Measurements from ENCODE around the gene UST.

Gene UST

DNA sequence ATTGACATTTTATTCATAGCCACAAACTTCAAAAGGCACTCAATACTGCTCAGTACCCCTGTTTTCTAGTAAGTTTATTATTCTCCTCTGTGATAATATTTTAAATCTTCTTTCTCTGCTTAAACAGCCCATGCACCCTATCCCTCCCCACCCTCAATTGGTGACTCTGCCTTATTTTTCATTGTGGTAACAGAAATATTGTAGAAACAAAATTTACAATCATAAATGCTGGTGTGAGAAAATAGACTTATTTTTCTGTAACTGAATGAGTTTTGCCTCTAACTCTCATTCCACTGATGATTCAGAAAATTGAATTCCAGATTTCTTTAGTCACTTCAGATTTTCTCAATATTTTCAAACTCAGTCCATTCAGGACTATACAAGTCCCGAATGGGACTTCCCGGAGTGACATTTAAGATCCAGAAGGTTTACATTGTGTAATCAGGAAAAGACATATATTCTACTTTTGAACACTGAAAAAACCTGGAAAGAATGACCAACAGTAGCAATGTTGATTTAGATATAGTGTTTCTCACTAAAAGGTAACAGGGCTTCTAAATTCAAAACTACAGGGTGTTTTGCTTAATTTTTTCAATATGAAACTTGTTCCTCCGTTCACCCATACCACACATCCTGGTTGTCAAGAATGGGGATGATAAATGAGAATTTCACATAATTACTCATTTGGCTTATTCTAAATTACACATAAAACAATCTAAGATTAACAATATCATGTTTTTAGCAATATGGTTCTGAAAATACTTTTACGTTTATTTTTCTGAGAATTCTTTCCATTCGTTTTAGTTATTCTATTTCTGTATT, 34.8 kb upstream of the UST start:
- no CpG with 5 or more reads among the region's 5 CpGs for WGBS, 2 experiments (ENCODE audit: insufficient coverage in 2 of 2)
- Histone ChIP-seq H3K27ac (ENCODE audit: low read depth, low read length, severe bottlenecking) (no peak overlapping the region), H3K4me3 (ENCODE audit: extremely low read depth, insufficient read depth, low read length, poor library complexity, severe bottlenecking) (no peak overlapping the region), H3K9me3 (ENCODE audit: control insufficient read depth, low read length) (no peaks in the 10 kb centered on the region), H3K36me3 (ENCODE audit: control insufficient read depth, insufficient read depth, low read length) (no peaks in the 10 kb centered on the region), H3K4me1 (ENCODE audit: control insufficient read depth, insufficient read depth, low read length, poor library complexity, severe bottlenecking) (no peaks in the 10 kb centered on the region)

DNA sequence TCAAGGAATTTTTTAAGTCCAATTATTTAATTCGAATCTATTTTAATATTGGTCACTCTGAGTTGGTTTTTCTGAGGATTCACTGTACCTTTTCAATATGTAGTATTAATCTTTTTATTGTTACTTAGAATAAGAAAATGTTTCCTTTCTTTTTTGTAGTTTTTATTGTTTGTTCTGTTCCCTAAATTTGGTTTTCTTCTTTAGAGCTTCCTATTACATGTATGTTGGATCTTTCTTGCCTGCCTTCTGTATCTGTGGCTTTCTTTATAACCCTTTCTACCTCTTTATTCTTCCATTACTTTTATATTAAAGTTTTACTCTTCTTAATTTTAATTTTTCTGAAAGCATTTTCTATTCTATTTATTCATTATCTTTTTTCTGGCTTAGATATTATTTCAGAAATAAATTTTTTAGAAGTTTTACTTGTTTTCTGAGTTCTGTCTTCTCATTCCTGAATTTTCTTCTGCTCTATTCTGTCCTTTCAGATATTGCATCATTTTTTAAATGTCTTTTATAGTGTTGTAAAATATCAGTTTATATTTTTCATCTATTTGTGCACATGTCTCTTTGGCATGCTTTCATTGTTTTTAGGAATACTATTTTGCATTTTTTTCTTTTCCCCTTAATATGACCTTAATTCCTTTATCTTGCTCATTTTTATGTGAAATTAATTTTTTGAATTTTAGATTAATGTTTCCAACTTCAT, 33.6 kb upstream of the UST start:
- no peak overlapping the region for H3K4me3 ChIP-seq (ENCODE audit: extremely low read depth, insufficient read depth, low read length, poor library complexity, severe bottlenecking)
- WGBS, 2 experiments (ENCODE audit: insufficient coverage in 2 of 2), result no CpG with 5 or more reads among the region's 1 CpG
- H3K4me1 ChIP-seq (ENCODE audit: control insufficient read depth, insufficient read depth, low read length, poor library complexity, severe bottlenecking), result no peaks in the 10 kb centered on the region
- H3K9me3 ChIP-seq (ENCODE audit: control insufficient read depth, low read length), result no peaks in the 10 kb centered on the region
- no peaks in the 10 kb centered on the region for H3K36me3 ChIP-seq (ENCODE audit: control insufficient read depth, insufficient read depth, low read length)
- H3K27ac ChIP-seq (ENCODE audit: low read depth, low read length, severe bottlenecking), result no peak overlapping the region

DNA sequence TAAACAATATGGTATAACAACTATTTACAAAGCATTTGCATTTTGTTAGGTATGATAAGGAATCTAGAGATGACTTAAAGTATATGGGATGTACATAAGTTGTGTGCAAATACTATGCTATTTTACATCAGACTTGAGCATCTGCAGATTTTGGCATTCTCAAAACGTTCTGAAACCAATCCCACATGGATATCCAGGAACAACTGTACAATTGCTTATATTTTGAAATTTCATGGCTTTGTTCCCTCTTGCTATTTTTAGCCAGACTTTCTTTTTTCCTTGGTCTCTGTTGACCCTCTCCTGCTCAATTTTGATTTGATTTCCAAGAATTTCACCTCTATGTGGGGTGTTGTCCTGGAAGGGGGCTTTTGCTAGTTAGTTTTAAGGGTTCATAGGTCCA, 32.9 kb upstream of the UST start:
- no peaks in the 10 kb centered on the region for H3K4me1 ChIP-seq (ENCODE audit: control insufficient read depth, insufficient read depth, low read length, poor library complexity, severe bottlenecking)
- no peaks in the 10 kb centered on the region for H3K9me3 ChIP-seq (ENCODE audit: control insufficient read depth, low read length)
- H3K27ac ChIP-seq (ENCODE audit: low read depth, low read length, severe bottlenecking), result no peak overlapping the region
- no peak overlapping the region for H3K4me3 ChIP-seq (ENCODE audit: extremely low read depth, insufficient read depth, low read length, poor library complexity, severe bottlenecking)
- H3K36me3 ChIP-seq (ENCODE audit: control insufficient read depth, insufficient read depth, low read length), result no peaks in the 10 kb centered on the region
- WGBS, 2 experiments (ENCODE audit: insufficient coverage in 2 of 2), result 50 to 63% methylated on average over 1 of the region's 1 CpG

DNA sequence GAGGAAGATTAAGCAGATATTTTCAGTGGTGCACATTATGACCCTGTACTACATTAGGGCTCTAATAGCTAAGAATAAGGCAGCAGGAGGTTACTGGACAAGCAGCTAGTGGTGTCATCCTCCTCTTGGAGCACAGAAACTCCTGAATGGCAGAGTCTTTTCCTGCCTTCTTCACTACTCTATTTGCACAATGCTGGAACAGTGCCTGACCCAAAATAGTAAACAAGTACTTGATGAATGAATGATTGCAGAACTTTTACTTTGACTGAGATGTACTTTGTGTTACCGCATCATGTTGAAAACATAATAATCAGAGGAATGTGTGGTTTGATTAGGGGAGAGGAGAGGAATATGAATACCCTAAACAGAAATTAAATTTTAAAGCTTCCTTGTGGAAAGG, 30.0 kb upstream of the UST start:
- H3K9me3 ChIP-seq (ENCODE audit: control insufficient read depth, low read length), result no peaks in the 10 kb centered on the region
- WGBS, 2 experiments (ENCODE audit: insufficient coverage in 2 of 2), result no CpG with 5 or more reads among the region's 1 CpG
- H3K4me1 ChIP-seq (ENCODE audit: control insufficient read depth, insufficient read depth, low read length, poor library complexity, severe bottlenecking), result no peaks in the 10 kb centered on the region
- H3K4me3 ChIP-seq (ENCODE audit: extremely low read depth, insufficient read depth, low read length, poor library complexity, severe bottlenecking), result no peak overlapping the region
- no peak overlapping the region for H3K27ac ChIP-seq (ENCODE audit: low read depth, low read length, severe bottlenecking)
- H3K36me3 ChIP-seq (ENCODE audit: control insufficient read depth, insufficient read depth, low read length), result no peaks in the 10 kb centered on the region

DNA sequence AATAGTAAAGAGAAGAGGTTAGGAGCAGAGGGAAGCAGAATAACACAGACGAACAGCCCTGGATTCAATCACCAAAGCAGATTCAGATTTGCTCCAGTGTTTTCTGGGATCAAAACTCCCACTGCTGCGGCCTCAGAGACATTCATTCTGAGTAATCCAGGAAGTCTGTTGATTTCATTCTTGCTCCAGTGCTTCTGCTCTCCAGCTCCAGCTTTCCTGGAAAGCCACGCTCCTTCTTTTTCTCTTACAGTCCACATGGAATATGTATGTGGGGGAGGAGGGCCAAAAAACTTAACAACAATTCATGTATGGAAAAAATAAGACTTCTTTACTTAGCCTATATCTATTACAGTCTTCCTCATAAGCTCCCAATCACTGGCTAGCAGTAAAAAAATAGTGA, 26.4 kb upstream of the UST start:
- no peak overlapping the region for H3K4me3 ChIP-seq (ENCODE audit: extremely low read depth, insufficient read depth, low read length, poor library complexity, severe bottlenecking)
- H3K9me3 ChIP-seq (ENCODE audit: control insufficient read depth, low read length), result no peaks in the 10 kb centered on the region
- no peaks in the 10 kb centered on the region for H3K36me3 ChIP-seq (ENCODE audit: control insufficient read depth, insufficient read depth, low read length)
- H3K4me1 ChIP-seq (ENCODE audit: control insufficient read depth, insufficient read depth, low read length, poor library complexity, severe bottlenecking), result no peaks in the 10 kb centered on the region
- WGBS, 2 experiments (ENCODE audit: insufficient coverage in 2 of 2), result 72 to 85% methylated on average over 2 of the region's 3 CpGs
- no peak overlapping the region for H3K27ac ChIP-seq (ENCODE audit: low read depth, low read length, severe bottlenecking)

DNA sequence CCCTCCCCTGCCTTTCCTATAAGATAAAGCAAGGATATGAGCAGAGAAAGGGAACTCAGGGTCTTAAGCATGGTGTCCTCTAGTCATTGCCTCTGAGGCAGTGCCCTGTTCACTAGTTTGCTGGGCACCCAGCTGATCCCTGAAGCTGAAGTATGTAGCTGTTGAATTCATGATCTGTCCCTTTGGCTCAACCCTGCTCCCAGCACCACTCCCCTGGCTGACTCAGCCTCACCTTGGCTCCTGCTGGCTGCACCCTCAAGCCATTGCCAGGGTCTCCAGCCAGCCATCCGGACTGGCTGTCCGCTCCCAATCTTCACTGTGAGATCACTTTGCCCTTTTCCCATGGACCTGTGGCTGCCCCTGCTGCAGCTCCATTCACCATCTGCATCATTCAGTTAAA, 25.9 kb upstream of the UST start:
- H3K4me3 ChIP-seq (ENCODE audit: extremely low read depth, insufficient read depth, low read length, poor library complexity, severe bottlenecking), result no peak overlapping the region
- H3K36me3 ChIP-seq (ENCODE audit: control insufficient read depth, insufficient read depth, low read length), result no peaks in the 10 kb centered on the region
- no peaks in the 10 kb centered on the region for H3K9me3 ChIP-seq (ENCODE audit: control insufficient read depth, low read length)
- WGBS, 2 experiments (ENCODE audit: insufficient coverage in 2 of 2), result 83% methylated on average over 2 of the region's 2 CpGs; no CpG with 5 or more reads in 1 of the 2 experiments
- no peak overlapping the region for H3K27ac ChIP-seq (ENCODE audit: low read depth, low read length, severe bottlenecking)
- no peaks in the 10 kb centered on the region for H3K4me1 ChIP-seq (ENCODE audit: control insufficient read depth, insufficient read depth, low read length, poor library complexity, severe bottlenecking)

DNA sequence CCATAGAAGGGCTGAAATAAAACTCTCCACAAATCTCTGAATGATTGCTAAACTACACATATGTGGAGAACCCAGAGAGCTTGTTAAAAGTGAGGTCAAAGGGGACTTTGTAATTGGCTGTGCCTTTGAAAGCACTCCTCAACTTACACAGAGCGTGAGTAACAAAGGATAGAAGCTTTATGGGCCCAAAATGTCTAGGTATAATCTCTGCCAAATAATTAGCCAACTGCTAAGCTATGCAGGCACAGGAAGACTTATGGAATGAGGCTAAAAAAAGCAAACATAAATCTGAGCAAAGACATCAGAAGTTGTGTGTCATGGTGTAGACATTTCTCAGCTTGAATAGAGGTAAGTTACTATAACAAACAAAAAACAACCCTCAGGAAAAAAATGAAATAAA, 23.3 kb upstream of the UST start:
- H3K4me3 ChIP-seq (ENCODE audit: extremely low read depth, insufficient read depth, low read length, poor library complexity, severe bottlenecking), result no peak overlapping the region
- H3K4me1 ChIP-seq (ENCODE audit: control insufficient read depth, insufficient read depth, low read length, poor library complexity, severe bottlenecking), result no peaks in the 10 kb centered on the region
- 100% methylated on average over 1 of the region's 1 CpG; no CpG with 5 or more reads in 1 of the 2 experiments for WGBS, 2 experiments (ENCODE audit: insufficient coverage in 2 of 2)
- no peaks in the 10 kb centered on the region for H3K36me3 ChIP-seq (ENCODE audit: control insufficient read depth, insufficient read depth, low read length)
- H3K9me3 ChIP-seq (ENCODE audit: control insufficient read depth, low read length), result no peaks in the 10 kb centered on the region
- no peak overlapping the region for H3K27ac ChIP-seq (ENCODE audit: low read depth, low read length, severe bottlenecking)

DNA sequence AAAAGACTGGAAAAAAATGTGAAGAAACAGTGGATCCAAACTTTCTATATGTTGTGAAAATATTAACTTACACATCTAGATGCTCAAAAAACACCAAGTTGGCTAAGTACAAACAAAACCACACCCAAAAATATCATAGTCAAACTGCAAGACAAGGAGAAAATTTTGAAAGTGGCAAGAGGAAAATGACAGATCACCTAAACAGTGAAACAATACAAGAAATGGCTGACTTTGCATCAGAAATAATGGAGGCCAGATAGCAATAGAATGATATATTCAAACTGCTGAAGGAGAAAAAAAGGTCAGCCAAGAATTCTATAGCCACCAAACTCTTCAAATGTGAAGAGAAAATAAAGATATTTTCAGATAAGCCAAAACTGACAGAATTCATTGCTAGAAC, 22.4 kb upstream of the UST start:
- no peaks in the 10 kb centered on the region for H3K4me1 ChIP-seq (ENCODE audit: control insufficient read depth, insufficient read depth, low read length, poor library complexity, severe bottlenecking)
- no peak overlapping the region for H3K4me3 ChIP-seq (ENCODE audit: extremely low read depth, insufficient read depth, low read length, poor library complexity, severe bottlenecking)
- H3K9me3 ChIP-seq (ENCODE audit: control insufficient read depth, low read length), result no peaks in the 10 kb centered on the region
- no peaks in the 10 kb centered on the region for H3K36me3 ChIP-seq (ENCODE audit: control insufficient read depth, insufficient read depth, low read length)
- H3K27ac ChIP-seq (ENCODE audit: low read depth, low read length, severe bottlenecking), result no peak overlapping the region

DNA sequence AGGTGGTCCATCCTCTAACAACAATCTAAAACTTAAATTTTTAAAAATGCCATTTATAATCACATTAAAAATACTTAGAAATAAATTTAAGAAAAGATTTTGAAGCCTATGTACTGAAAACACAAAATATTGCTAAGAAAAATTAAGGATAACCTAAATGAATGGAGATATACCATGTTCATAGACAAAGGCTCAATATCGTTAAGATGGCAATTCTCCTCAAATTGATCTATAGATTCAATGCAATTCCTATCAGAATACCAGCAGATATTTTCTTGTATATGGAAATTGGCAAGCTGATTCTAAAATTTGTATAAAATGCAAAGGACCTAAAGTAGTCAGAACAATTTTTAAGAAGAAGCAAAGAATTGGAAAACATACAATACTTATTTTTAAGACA, 19.7 kb upstream of the UST start:
- H3K4me3 ChIP-seq (ENCODE audit: extremely low read depth, insufficient read depth, low read length, poor library complexity, severe bottlenecking), result no peak overlapping the region
- no CpG with 5 or more reads among the region's 1 CpG for WGBS, 2 experiments (ENCODE audit: insufficient coverage in 2 of 2)
- H3K27ac ChIP-seq (ENCODE audit: low read depth, low read length, severe bottlenecking), result no peak overlapping the region
- H3K9me3 ChIP-seq (ENCODE audit: control insufficient read depth, low read length), result no peaks in the 10 kb centered on the region
- H3K36me3 ChIP-seq (ENCODE audit: control insufficient read depth, insufficient read depth, low read length), result no peaks in the 10 kb centered on the region
- H3K4me1 ChIP-seq (ENCODE audit: control insufficient read depth, insufficient read depth, low read length, poor library complexity, severe bottlenecking), result no peaks in the 10 kb centered on the region

DNA sequence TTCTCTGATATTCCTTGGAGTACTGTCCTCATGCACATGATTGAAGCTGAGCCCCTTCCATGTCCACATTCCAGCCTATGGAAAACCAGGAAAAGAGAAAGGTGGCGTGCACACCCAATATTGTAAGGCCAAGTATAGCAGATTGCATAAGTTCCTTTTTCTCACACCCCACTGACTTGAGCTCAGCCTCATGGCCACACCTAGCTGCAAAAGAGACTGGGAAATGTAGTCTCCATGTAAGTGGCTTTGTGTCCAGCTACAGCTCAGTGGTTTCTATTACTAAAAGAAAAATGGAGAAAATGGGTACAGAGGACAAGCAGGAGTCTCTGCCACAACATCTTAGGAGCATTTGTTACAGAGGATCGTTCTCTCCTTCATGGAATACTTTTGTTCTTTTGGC, 10.8 kb upstream of the UST start:
- Histone ChIP-seq H3K9me3 (ENCODE audit: control insufficient read depth, low read length) (no peaks in the 10 kb centered on the region), H3K36me3 (ENCODE audit: control insufficient read depth, insufficient read depth, low read length) (no peaks in the 10 kb centered on the region), H3K27ac (ENCODE audit: low read depth, low read length, severe bottlenecking) (no peak overlapping the region), H3K4me1 (ENCODE audit: control insufficient read depth, insufficient read depth, low read length, poor library complexity, severe bottlenecking) (no peaks in the 10 kb centered on the region), H3K4me3 (ENCODE audit: extremely low read depth, insufficient read depth, low read length, poor library complexity, severe bottlenecking) (no peak overlapping the region)
- 90 to 100% methylated on average over 1 of the region's 2 CpGs for WGBS, 2 experiments (ENCODE audit: insufficient coverage in 2 of 2)

DNA sequence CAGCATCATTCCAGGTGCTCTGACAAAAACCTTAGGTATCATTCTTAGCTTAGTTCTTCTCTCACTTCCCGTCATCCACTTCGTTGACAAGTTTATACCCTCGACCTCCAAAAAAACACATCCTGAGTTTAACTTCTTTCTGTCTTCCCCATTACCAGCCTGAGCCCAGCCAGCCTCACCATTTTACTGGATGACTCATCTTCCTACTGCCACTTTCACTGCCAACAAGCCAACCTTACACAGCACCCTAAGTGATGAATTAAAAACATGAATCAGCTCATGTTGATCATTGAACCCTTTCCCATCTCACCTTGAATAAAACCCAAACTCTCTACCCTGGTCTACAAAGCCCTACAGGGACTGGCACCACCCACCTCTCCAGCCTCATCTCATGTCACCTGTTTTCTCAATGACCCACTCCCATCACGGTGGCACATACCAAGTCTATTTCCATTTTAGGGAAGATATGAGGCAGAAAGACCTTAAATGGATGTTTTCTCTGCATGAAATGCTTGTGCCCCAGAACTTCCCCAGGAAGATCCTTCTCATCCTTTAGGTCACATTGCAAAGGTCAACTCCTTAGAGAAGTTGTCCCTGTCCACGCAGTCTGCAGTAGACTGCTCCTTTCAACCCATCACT, 9.9 kb upstream of the UST start:
- H3K4me1 ChIP-seq (ENCODE audit: control insufficient read depth, insufficient read depth, low read length, poor library complexity, severe bottlenecking), result no peaks in the 10 kb centered on the region
- no peak overlapping the region for H3K27ac ChIP-seq (ENCODE audit: low read depth, low read length, severe bottlenecking)
- no peaks in the 10 kb centered on the region for H3K9me3 ChIP-seq (ENCODE audit: control insufficient read depth, low read length)
- no peak overlapping the region for H3K4me3 ChIP-seq (ENCODE audit: extremely low read depth, insufficient read depth, low read length, poor library complexity, severe bottlenecking)
- H3K36me3 ChIP-seq (ENCODE audit: control insufficient read depth, insufficient read depth, low read length), result no peaks in the 10 kb centered on the region
- 84 to 100% methylated on average over 4 to 5 of the region's 5 CpGs for WGBS, 2 experiments (ENCODE audit: insufficient coverage in 2 of 2)
